HL-60 (cell line): Measurements from ENCODE around the gene FBL.

ENCODE experiments used
- GABPA ChIP-seq: IDR thresholded peaks from 2 replicates; pipeline ENCODE4 v1.6.1; 2012; ENCODE audit warnings: low read depth
- POLR2AphosphoS5 ChIP-seq: IDR thresholded peaks from 2 replicates; pipeline ENCODE4 v1.6.1; 2012; ENCODE audit warnings: low read depth
- REST ChIP-seq: IDR thresholded peaks from 2 replicates; pipeline ENCODE4 v1.6.1; 2012; ENCODE audit warnings: low read depth; ENCODE audit not compliant: insufficient replicate concordance
- SPI1 ChIP-seq: IDR thresholded peaks from 2 replicates; pipeline ENCODE4 v1.6.1; 2012; ENCODE audit warnings: low read depth, mild to moderate bottlenecking, borderline replicate concordance
- TF ChIP-seq, protein P1 (sequence below): IDR thresholded peaks from one replicate; pipeline ENCODE4 v1.5.1; 2011; ENCODE audit warnings: low read length, control low read depth, inconsistent platforms; ENCODE audit not compliant: insufficient read depth

- TF ChIP-seq, protein P1, sequence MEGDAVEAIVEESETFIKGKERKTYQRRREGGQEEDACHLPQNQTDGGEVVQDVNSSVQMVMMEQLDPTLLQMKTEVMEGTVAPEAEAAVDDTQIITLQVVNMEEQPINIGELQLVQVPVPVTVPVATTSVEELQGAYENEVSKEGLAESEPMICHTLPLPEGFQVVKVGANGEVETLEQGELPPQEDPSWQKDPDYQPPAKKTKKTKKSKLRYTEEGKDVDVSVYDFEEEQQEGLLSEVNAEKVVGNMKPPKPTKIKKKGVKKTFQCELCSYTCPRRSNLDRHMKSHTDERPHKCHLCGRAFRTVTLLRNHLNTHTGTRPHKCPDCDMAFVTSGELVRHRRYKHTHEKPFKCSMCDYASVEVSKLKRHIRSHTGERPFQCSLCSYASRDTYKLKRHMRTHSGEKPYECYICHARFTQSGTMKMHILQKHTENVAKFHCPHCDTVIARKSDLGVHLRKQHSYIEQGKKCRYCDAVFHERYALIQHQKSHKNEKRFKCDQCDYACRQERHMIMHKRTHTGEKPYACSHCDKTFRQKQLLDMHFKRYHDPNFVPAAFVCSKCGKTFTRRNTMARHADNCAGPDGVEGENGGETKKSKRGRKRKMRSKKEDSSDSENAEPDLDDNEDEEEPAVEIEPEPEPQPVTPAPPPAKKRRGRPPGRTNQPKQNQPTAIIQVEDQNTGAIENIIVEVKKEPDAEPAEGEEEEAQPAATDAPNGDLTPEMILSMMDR, result no peak
- TF ChIP-seq GABPA (no peak), POLR2AphosphoS5 (no peak), REST (no peak), SPI1 (no peak)
These were observed 43.2 kb downstream of the FBL start for GRCh38 chr19:39802958-39803357.
